Stomach (tissue), 9 donors: Measurements from ENCODE around the gene NTM. TPM values are rescaled to one million over a fixed set of nuclear protein-coding genes. Genes with fewer than 3 reads are reported as not detected.

Experiments
- DNase-seq, 2 donors: peaks; one replicate each; pipeline versions ENCODE4 v3.0.0 to v3.0.0-alpha.2; 2013 to 2019
- H3K27ac ChIP-seq, 5 donors: fragments of 200-600 bp in 4 of 5; sonication (generic) in 4 of 5; one replicate each; pipeline ENCODE4 v1.5.1; 2013 to 2019; ENCODE audit warnings: mild to moderate bottlenecking in 1 of 5, moderate library complexity in 1 of 5
- H3K27me3 ChIP-seq, 3 donors: fragments of 200-600 bp; sonication (generic); one replicate each; pipeline ENCODE4 v1.5.1; 2017 to 2019; ENCODE audit warnings: mixed run types in 1 of 3
- H3K36me3 ChIP-seq, 4 donors: fragments of 200-600 bp; sonication (generic); 1 replicate in 3 of 4; 2 replicates in 1 of 4; pipeline ENCODE4 v1.5.1; 2016 to 2019
- H3K4me1 ChIP-seq, 4 donors: fragments of 200-600 bp; sonication (generic); one replicate each; pipeline ENCODE4 v1.5.1; 2016 to 2019
- H3K4me3 ChIP-seq, 4 donors: fragments of 200-600 bp; sonication (generic) in 3 of 4; one replicate each; pipeline ENCODE4 v1.5.1; 2016 to 2019; ENCODE audit warnings: mild to moderate bottlenecking in 1 of 4
- H3K9me3 ChIP-seq, 4 donors: fragments of 200-600 bp; sonication (generic); one replicate each; pipeline ENCODE4 v1.5.1; 2016 to 2019
- EP300 ChIP-seq: sonication (generic); formaldehyde crosslinking; IDR thresholded peaks from one replicate; pipeline ENCODE4 v1.6.1; 2017; ENCODE audit warnings: antibody characterized with exemption
- POLR2A ChIP-seq, 4 donors: fragments of 450-650 bp; IDR thresholded peaks; one replicate each; pipeline ENCODE4 v1.6.1; 2016; ENCODE audit warnings: antibody characterized with exemption in 4 of 4, control low read depth in 2 of 4, mild to moderate bottlenecking in 1 of 4, moderate library complexity in 1 of 4
- POLR2AphosphoS5 ChIP-seq, 3 donors: sonication (generic); formaldehyde crosslinking; IDR thresholded peaks; one replicate each; pipeline ENCODE4 v1.6.1; 2016; ENCODE audit warnings: antibody characterized with exemption in 3 of 3
- WGBS, 5 donors: extraction: QIAGEN DNeasy Blood & Tissue Kit in 3 of 5; methylation state at CpG; one replicate each; pipeline versions ENCODE4 v1.1.5 to v1.1.7; 2013 to 2018; 5-methylcytosine and 5-hydroxymethylcytosine counted together
- intact Hi-C: fragments of 100-400 bp; cut with DNase I; formaldehyde crosslinking; loops from one replicate; pipeline ENCODE4 v1.15.1; 2023; ENCODE audit warnings: low total_unique reads
- polyA plus RNA-seq, 3 donors: library from polyadenylated mRNA; stranded (reverse); fragments of 200-250 nt; gene quantifications; one replicate each; pipeline ENCODE4 v1.2.3, GENCODE V29; 2013
- total RNA-seq, 5 donors: library from RNA; depleted of rRNA; stranded (reverse); fragments of >200 nt; gene quantifications; one replicate each; pipeline versions ENCODE4 v1.1.0 to v1.2.3, GENCODE V29; 2014 to 2016
- TF ChIP-seq, protein P1 (sequence below), 7 experiments: fragments of 450-650 bp in 4 of 7; fragments of 200-600 bp in 3 of 7; sonication (generic) in 3 of 7; IDR thresholded peaks; one replicate each; pipeline ENCODE4 v1.5.1; 2016 to 2019; ENCODE audit warnings: antibody characterized with exemption in 7 of 7, control low read depth in 2 of 7, mild to moderate bottlenecking in 1 of 7
- donor health status: healthy with polysubstance abuse.
- donor health status: Bipolar disorder and iron deficiency.
- donor health status: healthy.

The NTM gene
- total and polyA plus RNA-seq, 8 donors, result 0.50 to 8.4 (median 1.3) TPM; not detected in 3

DNA sequence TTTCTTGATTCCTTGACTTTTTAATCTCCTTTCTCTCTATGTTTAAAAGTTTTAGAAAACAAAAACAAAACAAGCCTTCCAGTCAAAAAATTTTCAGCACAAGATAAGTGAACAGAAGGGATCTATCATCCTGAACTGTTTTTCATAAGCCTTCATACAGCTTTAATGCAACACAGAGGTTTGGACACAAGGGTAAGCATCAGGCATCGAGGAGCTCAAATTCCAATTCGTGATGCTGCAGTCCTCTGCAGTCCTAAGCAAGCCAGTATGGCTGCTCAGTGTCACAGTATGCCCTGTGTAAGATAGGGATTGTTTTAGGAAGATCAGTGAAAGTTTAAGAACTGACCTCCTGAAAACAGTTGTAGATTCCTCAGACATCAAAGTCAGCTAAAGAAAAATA is 740.9 kb downstream of the NTM start:
- no peak for DNase-seq
- no peak overlapping the region for H3K27ac ChIP-seq
- WGBS, 5 donors, result 37 to 63% (median 54%) methylated on average over 2 of the region's 2 CpGs
- no peak overlapping the region for H3K4me3 ChIP-seq
- intact Hi-C loops, result no loop called here
- TF ChIP-seq POLR2AphosphoS5 (IDR thresholded peaks at IDR 0.05) (no peak), EP300 (no peak), POLR2A (IDR thresholded peaks at IDR 0.05) (no peak)
- TF ChIP-seq, protein P1, sequence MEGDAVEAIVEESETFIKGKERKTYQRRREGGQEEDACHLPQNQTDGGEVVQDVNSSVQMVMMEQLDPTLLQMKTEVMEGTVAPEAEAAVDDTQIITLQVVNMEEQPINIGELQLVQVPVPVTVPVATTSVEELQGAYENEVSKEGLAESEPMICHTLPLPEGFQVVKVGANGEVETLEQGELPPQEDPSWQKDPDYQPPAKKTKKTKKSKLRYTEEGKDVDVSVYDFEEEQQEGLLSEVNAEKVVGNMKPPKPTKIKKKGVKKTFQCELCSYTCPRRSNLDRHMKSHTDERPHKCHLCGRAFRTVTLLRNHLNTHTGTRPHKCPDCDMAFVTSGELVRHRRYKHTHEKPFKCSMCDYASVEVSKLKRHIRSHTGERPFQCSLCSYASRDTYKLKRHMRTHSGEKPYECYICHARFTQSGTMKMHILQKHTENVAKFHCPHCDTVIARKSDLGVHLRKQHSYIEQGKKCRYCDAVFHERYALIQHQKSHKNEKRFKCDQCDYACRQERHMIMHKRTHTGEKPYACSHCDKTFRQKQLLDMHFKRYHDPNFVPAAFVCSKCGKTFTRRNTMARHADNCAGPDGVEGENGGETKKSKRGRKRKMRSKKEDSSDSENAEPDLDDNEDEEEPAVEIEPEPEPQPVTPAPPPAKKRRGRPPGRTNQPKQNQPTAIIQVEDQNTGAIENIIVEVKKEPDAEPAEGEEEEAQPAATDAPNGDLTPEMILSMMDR (IDR thresholded peaks at IDR 0.05), result no peak
- no peaks in the 10 kb centered on the region for H3K9me3 ChIP-seq
- no peaks in the 10 kb centered on the region for H3K36me3 ChIP-seq
- H3K27me3 ChIP-seq, result peaks cover 0 to 9% (median 0%) of the 10 kb centered on the region in 3 donors
- no peaks in the 10 kb centered on the region for H3K4me1 ChIP-seq

DNA sequence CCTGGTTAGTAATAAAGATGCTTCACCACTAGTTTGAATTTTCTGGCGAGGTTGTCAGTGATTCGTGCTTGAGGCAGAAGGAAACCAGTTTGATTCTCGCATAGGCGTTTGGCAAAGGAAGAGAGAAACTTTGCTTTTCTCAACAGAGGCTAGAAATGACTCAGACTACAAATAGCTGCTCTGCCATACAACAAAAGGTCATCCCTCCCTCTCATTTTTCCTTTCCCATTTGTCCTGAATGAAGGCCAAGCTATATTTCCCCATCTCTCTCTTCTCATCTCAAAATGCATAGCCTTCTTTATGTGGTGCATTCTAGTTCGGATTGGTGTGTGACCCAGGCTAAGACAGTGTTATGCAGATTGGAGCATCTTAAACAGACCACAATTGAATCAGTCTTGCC is 741.4 kb downstream of the NTM start:
- Histone ChIP-seq H3K27me3 (peaks cover 0 to 11% (median 0%) of the 10 kb centered on the region in 3 donors), H3K27ac (no peak overlapping the region), H3K4me3 (no peak overlapping the region), H3K9me3 (no peaks in the 10 kb centered on the region), H3K36me3 (no peaks in the 10 kb centered on the region), H3K4me1 (no peaks in the 10 kb centered on the region)
- 51 to 63% (median 55%) methylated on average over 5 of the region's 5 CpGs for WGBS, 5 donors
- no peak for TF ChIP-seq POLR2A (IDR thresholded peaks at IDR 0.05)
- no peak for TF ChIP-seq EP300
- TF ChIP-seq, protein P1 (IDR thresholded peaks at IDR 0.05), result no peak
- TF ChIP-seq POLR2AphosphoS5 (IDR thresholded peaks at IDR 0.05), result no peak
- peak in 1 of 2 donors; percentile 58 for DNase-seq
- intact Hi-C loops, result no loop called here

GRCh38 chr11:132112846-132113245 is 742.4 kb downstream of the NTM start:
- H3K4me1 ChIP-seq, result no peaks in the 10 kb centered on the region
- no peak overlapping the region for H3K4me3 ChIP-seq
- WGBS, 5 donors, result 64 to 74% (median 69%) methylated on average over 6 of the region's 6 CpGs
- TF ChIP-seq, protein P1 (IDR thresholded peaks at IDR 0.05), result no peak
- TF ChIP-seq POLR2A (IDR thresholded peaks at IDR 0.05) (no peak), POLR2AphosphoS5 (IDR thresholded peaks at IDR 0.05) (no peak)
- DNase-seq, result no peak
- H3K27me3 ChIP-seq, result peaks cover 0 to 15% (median 0%) of the 10 kb centered on the region in 3 donors
- intact Hi-C loops, result no loop called here
- no peaks in the 10 kb centered on the region for H3K9me3 ChIP-seq
- H3K27ac ChIP-seq, result no peak overlapping the region
- H3K36me3 ChIP-seq, result no peaks in the 10 kb centered on the region

- Histone ChIP-seq H3K27me3 (peaks cover 0 to 15% (median 0%) of the 10 kb centered on the region in 3 donors), H3K27ac (no peak overlapping the region), H3K36me3 (no peaks in the 10 kb centered on the region), H3K9me3 (no peaks in the 10 kb centered on the region), H3K4me1 (no peaks in the 10 kb centered on the region), H3K4me3 (no peak overlapping the region)
- intact Hi-C loops, result no loop called here
- DNase-seq, result peak; percentile 46 to 57
- TF ChIP-seq EP300, result no peak
- TF ChIP-seq, protein P1 (IDR thresholded peaks at IDR 0.05), result peak in 3 of 7 experiments; percentile 17 to 27 (median 20)
- WGBS, 5 donors, result 21 to 38% (median 29%) methylated on average over 3 of the region's 3 CpGs
These were observed 743.8 kb downstream of the NTM start for GRCh38 chr11:132114185-132114584.
